ENCODE measurements around the gene AP1G2.

Gene AP1G2

GRCh38 chr14:23609001-23609400, 41.4 kb upstream of the AP1G2 start:
- no peak for ATAC-seq (ENCODE audit: low read depth)
- peaks cover 35% of the 10 kb centered on the region for H3K27me3 ChIP-seq (ENCODE audit: insufficient read depth, poor library complexity, severe bottlenecking)
- no peaks in the 10 kb centered on the region for H3K9me3 ChIP-seq (ENCODE audit: severe bottlenecking)
- no peaks in the 10 kb centered on the region for H3K4me1 ChIP-seq (ENCODE audit: insufficient read depth, poor library complexity, severe bottlenecking)
- H3K4me3 ChIP-seq (ENCODE audit: severe bottlenecking): no peak overlapping the region
- no peaks in the 10 kb centered on the region for H3K36me3 ChIP-seq (ENCODE audit: low read depth)
- no peak overlapping the region for H3K27ac ChIP-seq (ENCODE audit: poor library complexity, severe bottlenecking)
- no peak for DNase-seq (ENCODE audit: low spot score)
- TF ChIP-seq CTCF (IDR thresholded peaks at IDR 0.05; ENCODE audit: poor library complexity, severe bottlenecking): no peak

GRCh38 chr14:23608454-23608853, 40.9 kb upstream of the AP1G2 start:
- Histone ChIP-seq H3K27me3 (ENCODE audit: insufficient read depth, poor library complexity, severe bottlenecking) (peaks cover 29% of the 10 kb centered on the region), H3K4me3 (ENCODE audit: severe bottlenecking) (no peak overlapping the region), H3K27ac (ENCODE audit: poor library complexity, severe bottlenecking) (no peak overlapping the region), H3K36me3 (ENCODE audit: low read depth) (no peaks in the 10 kb centered on the region), H3K4me1 (ENCODE audit: insufficient read depth, poor library complexity, severe bottlenecking) (no peaks in the 10 kb centered on the region), H3K9me3 (ENCODE audit: severe bottlenecking) (no peaks in the 10 kb centered on the region)
- ATAC-seq (ENCODE audit: low read depth) (no peak), DNase-seq (ENCODE audit: low spot score) (no peak)
- TF ChIP-seq CTCF (IDR thresholded peaks at IDR 0.05; ENCODE audit: poor library complexity, severe bottlenecking): no peak

GRCh38 chr14:23605931-23606585, 38.5 kb upstream of the AP1G2 start:
- Histone ChIP-seq H3K9me3 (ENCODE audit: severe bottlenecking) (no peaks in the 10 kb centered on the region), H3K36me3 (ENCODE audit: low read depth) (no peaks in the 10 kb centered on the region), H3K27me3 (ENCODE audit: insufficient read depth, poor library complexity, severe bottlenecking) (peaks cover 14% of the 10 kb centered on the region), H3K27ac (ENCODE audit: poor library complexity, severe bottlenecking) (no peak overlapping the region), H3K4me1 (ENCODE audit: insufficient read depth, poor library complexity, severe bottlenecking) (no peaks in the 10 kb centered on the region), H3K4me3 (ENCODE audit: severe bottlenecking) (no peak overlapping the region)
- DNase-seq (ENCODE audit: low spot score) (no peak), ATAC-seq (ENCODE audit: low read depth) (no peak)
- no peak for TF ChIP-seq CTCF (IDR thresholded peaks at IDR 0.05; ENCODE audit: poor library complexity, severe bottlenecking)

GRCh38 chr14:23604675-23605170, 37.1 kb upstream of the AP1G2 start:
- no peak overlapping the region for H3K27ac ChIP-seq (ENCODE audit: poor library complexity, severe bottlenecking)
- TF ChIP-seq CTCF (IDR thresholded peaks at IDR 0.05; ENCODE audit: poor library complexity, severe bottlenecking): no peak
- H3K4me1 ChIP-seq (ENCODE audit: insufficient read depth, poor library complexity, severe bottlenecking): no peaks in the 10 kb centered on the region
- H3K9me3 ChIP-seq (ENCODE audit: severe bottlenecking): no peaks in the 10 kb centered on the region
- no peak overlapping the region for H3K4me3 ChIP-seq (ENCODE audit: severe bottlenecking)
- ATAC-seq (ENCODE audit: low read depth) (no peak), DNase-seq (ENCODE audit: low spot score) (no peak)
- peaks cover 4% of the 10 kb centered on the region for H3K27me3 ChIP-seq (ENCODE audit: insufficient read depth, poor library complexity, severe bottlenecking)
- H3K36me3 ChIP-seq (ENCODE audit: low read depth): no peaks in the 10 kb centered on the region

- DNase-seq (ENCODE audit: low spot score) (no peak), ATAC-seq (ENCODE audit: low read depth) (no peak)
- no peak overlapping the region for H3K4me3 ChIP-seq (ENCODE audit: severe bottlenecking)
- H3K4me1 ChIP-seq (ENCODE audit: insufficient read depth, poor library complexity, severe bottlenecking): no peaks in the 10 kb centered on the region
- TF ChIP-seq CTCF (IDR thresholded peaks at IDR 0.05; ENCODE audit: poor library complexity, severe bottlenecking): no peak
- no peaks in the 10 kb centered on the region for H3K9me3 ChIP-seq (ENCODE audit: severe bottlenecking)
- H3K27me3 ChIP-seq (ENCODE audit: insufficient read depth, poor library complexity, severe bottlenecking): peaks cover 4% of the 10 kb centered on the region
- no peaks in the 10 kb centered on the region for H3K36me3 ChIP-seq (ENCODE audit: low read depth)
- no peak overlapping the region for H3K27ac ChIP-seq (ENCODE audit: poor library complexity, severe bottlenecking)
These were observed 36.6 kb upstream of the AP1G2 start for GRCh38 chr14:23604148-23604547.
